BE2C (cell line): ENCODE results near the gene PARD3B.
A peak's percentile ranks its signal among the peaks of the same experiment; 100 is the strongest.

ENCODE experiments used
- DNase-seq: peaks from one replicate; pipeline ENCODE4 v3.0.0-alpha.2; 2020
- H3K27me3 ChIP-seq: fragments of 250-450 bp; sonication (Bioruptor Pico); 2 replicates; pipeline ENCODE4 v1.5.1; 2020; ENCODE audit warnings: mild to moderate bottlenecking
- H3K36me3 ChIP-seq: fragments of 250-450 bp; sonication (Bioruptor Pico); 2 replicates; pipeline ENCODE4 v1.5.1; 2020; ENCODE audit warnings: mild to moderate bottlenecking
- H3K4me1 ChIP-seq: fragments of 250-450 bp; sonication (Bioruptor Pico); 2 replicates; pipeline ENCODE4 v1.5.1; 2020
- H3K4me3 ChIP-seq: 2 replicates; pipeline ENCODE4 v1.5.1; 2011; ENCODE audit warnings: low read depth, low read length
- H3K9me3 ChIP-seq: fragments of 250-450 bp; sonication (Bioruptor Pico); 2 replicates; pipeline ENCODE4 v1.5.1; 2020
- TF ChIP-seq, protein P1 (sequence below): IDR thresholded peaks from 2 replicates; pipeline ENCODE4 v1.5.1; 2012; ENCODE audit warnings: mild to moderate bottlenecking, low read depth, low read length

The PARD3B gene

GRCh38 chr2:205045706-205046105 is 500.4 kb downstream of the PARD3B start:
- TF ChIP-seq, protein P1, sequence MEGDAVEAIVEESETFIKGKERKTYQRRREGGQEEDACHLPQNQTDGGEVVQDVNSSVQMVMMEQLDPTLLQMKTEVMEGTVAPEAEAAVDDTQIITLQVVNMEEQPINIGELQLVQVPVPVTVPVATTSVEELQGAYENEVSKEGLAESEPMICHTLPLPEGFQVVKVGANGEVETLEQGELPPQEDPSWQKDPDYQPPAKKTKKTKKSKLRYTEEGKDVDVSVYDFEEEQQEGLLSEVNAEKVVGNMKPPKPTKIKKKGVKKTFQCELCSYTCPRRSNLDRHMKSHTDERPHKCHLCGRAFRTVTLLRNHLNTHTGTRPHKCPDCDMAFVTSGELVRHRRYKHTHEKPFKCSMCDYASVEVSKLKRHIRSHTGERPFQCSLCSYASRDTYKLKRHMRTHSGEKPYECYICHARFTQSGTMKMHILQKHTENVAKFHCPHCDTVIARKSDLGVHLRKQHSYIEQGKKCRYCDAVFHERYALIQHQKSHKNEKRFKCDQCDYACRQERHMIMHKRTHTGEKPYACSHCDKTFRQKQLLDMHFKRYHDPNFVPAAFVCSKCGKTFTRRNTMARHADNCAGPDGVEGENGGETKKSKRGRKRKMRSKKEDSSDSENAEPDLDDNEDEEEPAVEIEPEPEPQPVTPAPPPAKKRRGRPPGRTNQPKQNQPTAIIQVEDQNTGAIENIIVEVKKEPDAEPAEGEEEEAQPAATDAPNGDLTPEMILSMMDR: no peak
- DNase-seq: no peak

DNA sequence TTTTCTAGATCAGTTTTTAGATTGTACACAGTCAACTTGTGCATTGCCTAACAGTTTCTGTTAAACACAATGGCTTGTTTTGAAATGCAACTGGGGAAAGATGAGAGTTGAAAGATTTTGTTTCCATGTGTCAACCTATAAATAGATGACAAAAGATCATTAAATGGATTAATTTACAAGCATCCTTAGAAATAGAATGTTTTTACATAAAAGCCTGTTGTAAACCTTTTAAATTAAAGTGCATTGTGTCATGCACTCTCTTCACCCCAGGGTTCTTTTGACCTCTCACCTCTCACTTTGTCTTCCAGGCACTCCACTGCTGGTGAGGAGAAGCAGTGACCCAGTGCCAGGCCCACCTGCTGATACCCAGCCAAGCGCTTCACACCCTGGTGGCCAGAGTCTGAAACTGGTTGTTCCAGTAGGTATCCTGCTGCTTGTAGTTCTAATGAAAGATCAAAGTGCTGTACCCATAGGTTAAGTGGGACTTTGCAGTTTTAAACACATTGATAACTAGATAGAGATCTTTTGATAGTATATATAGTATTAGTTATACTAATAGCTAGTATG is 502.1 kb downstream of the PARD3B start:
- H3K9me3 ChIP-seq: 0 out of 2 replicates have a peak, but pooled peaks cover 2% of the 10 kb centered on the region
- TF ChIP-seq, protein P1: peak; percentile 18; the same call in 1 of the 2 replicates

More at GRCh38 chr2:205045706-205046105, 500.4 kb downstream of the PARD3B start:
- Histone ChIP-seq H3K4me3 (no peak overlapping the region), H3K4me1 (peaks cover 3% of the 10 kb centered on the region; the same call in 1 of the 2 replicates), H3K9me3 (0 out of 2 replicates have a peak, but pooled peaks cover 2% of the 10 kb centered on the region), H3K27me3 (no peaks in the 10 kb centered on the region), H3K36me3 (no peaks in the 10 kb centered on the region)

GRCh38 chr2:205051417-205051816 is 506.1 kb downstream of the PARD3B start:
- DNase-seq: no peak
- Histone ChIP-seq H3K4me1 (peaks cover 23% of the 10 kb centered on the region), H3K36me3 (no peaks in the 10 kb centered on the region), H3K27me3 (no peaks in the 10 kb centered on the region), H3K4me3 (no peak overlapping the region), H3K9me3 (0 out of 2 replicates have a peak, but pooled peaks cover 2% of the 10 kb centered on the region)
- TF ChIP-seq, protein P1: peak; percentile 39; the same call in 1 of the 2 replicates

More for the DNA sequence above, 502.1 kb downstream of the PARD3B start:
- no peaks in the 10 kb centered on the region for H3K36me3 ChIP-seq
- DNase-seq: no peak
- peaks cover 3% of the 10 kb centered on the region; the same call in 1 of the 2 replicates for H3K4me1 ChIP-seq
- no peaks in the 10 kb centered on the region for H3K27me3 ChIP-seq
- no peak overlapping the region for H3K4me3 ChIP-seq

DNA sequence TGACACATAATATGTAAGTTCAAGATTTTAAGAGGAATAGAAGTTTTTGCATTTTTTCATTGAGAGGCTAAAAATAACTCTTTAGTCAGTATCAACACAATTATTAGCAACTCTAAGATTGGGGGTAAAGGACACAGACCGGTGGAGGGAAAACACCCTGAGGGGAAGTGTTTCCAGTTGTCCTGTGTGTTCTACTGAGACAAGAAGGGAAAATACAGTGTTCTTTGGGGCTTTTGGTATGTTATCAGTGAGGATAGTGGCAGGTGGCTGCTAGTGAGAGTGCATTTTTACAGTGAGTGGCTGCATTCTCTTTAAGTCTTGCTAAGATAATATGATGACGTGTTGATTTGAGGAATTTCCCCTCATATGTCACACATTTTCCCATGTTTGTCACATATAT is 507.5 kb downstream of the PARD3B start:
- Histone ChIP-seq H3K4me1 (peaks cover 23% of the 10 kb centered on the region), H3K4me3 (no peak overlapping the region), H3K9me3 (0 out of 2 replicates have a peak, but pooled peaks cover 2% of the 10 kb centered on the region), H3K27me3 (no peaks in the 10 kb centered on the region), H3K36me3 (no peaks in the 10 kb centered on the region)
- DNase-seq: no peak
- TF ChIP-seq, protein P1: no peak

DNA sequence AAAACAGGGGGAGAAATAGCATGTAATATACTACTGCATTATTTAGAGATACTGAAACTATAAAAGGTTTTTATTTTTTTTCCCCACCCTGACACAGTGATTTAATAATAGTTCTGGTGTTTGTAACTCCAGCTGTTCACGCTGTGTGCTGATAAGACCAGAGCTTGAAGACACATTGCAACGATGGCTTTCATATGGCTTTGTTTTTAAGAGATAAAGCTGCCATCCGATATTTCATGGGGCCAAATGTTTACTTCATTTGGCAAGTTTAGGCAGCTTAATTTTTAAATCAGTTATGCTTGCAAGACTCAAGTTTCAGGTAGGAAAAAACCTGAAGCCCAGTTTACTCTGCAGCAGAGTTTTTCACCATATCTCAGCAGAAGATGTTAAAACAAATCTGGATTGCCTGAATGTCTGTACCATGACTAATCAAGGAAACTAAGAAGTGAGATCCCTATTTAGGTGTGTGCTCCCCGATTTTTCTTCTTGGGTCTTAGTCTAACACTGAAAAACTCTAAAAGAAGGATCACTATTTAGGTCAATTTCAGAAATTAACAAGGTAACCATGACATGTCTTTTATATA is 508.6 kb downstream of the PARD3B start:
- H3K4me3 ChIP-seq: no peak overlapping the region
- H3K36me3 ChIP-seq: no peaks in the 10 kb centered on the region
- peaks cover 23% of the 10 kb centered on the region for H3K4me1 ChIP-seq
- TF ChIP-seq, protein P1: no peak
- 0 out of 2 replicates have a peak, but pooled peaks cover 2% of the 10 kb centered on the region for H3K9me3 ChIP-seq
- DNase-seq: peak; percentile 26
- no peaks in the 10 kb centered on the region for H3K27me3 ChIP-seq

GRCh38 chr2:205054789-205055188 is 509.5 kb downstream of the PARD3B start:
- TF ChIP-seq, protein P1: no peak
- H3K4me1 ChIP-seq: peaks cover 20% of the 10 kb centered on the region
- no peaks in the 10 kb centered on the region for H3K9me3 ChIP-seq
- H3K27me3 ChIP-seq: no peaks in the 10 kb centered on the region
- peak; percentile 28 for DNase-seq
- H3K36me3 ChIP-seq: no peaks in the 10 kb centered on the region
- peak overlapping the region; percentile 10; the same call in 1 of the 2 replicates for H3K4me3 ChIP-seq
